ENCODE data around the gene MYO5A. TPM values are rescaled to one million over a fixed set of nuclear protein-coding genes. Genes with fewer than 3 reads are reported as not detected.
"Not testable (repeated sequence)": the region's sequence is repeated elsewhere in the genome, so short reads cannot be mapped to it uniquely, and the experiment has no call there.

The MYO5A gene
- total RNA-seq, 4 donors from 2014 or later = 10.3 to 26.0 (median 22.7) TPM

DNA sequence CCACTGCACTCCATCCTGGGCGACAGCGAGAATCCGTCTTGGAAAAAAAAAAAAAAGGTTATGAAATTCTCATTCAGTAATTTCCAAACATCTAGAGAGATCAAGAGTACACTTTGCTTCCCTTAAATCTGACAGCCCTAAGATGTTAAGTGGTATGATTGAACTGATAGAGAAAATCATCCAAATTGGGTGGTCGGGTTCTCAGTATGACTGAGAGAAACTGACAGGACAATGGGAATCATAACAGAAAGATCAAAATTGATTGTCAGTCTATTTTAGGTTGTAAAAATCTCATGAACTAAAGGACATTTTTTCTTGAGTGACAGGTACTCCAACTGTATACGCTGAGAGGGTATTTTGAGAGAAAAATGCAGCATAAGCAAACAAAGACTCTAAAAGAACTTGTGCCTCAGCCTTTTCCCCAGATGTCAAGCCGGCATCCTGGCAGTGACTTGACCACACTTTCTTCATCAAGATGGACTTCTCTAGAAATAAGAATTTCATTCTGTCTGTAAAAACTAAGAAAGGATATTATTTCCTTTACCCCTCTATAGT, 65.8 kb downstream of the MYO5A start:
- H3K27me3 ChIP-seq = no peaks in the 10 kb centered on the region
- no peak for DNase-seq
- H3K27ac ChIP-seq = no peak overlapping the region
- no peaks in the 10 kb centered on the region for H3K36me3 ChIP-seq
- H3K9me3 ChIP-seq = peaks cover 0 to 1% of the 10 kb centered on the region in 2 donors
- no peak overlapping the region for H3K4me3 ChIP-seq
- TF ChIP-seq, protein P1, sequence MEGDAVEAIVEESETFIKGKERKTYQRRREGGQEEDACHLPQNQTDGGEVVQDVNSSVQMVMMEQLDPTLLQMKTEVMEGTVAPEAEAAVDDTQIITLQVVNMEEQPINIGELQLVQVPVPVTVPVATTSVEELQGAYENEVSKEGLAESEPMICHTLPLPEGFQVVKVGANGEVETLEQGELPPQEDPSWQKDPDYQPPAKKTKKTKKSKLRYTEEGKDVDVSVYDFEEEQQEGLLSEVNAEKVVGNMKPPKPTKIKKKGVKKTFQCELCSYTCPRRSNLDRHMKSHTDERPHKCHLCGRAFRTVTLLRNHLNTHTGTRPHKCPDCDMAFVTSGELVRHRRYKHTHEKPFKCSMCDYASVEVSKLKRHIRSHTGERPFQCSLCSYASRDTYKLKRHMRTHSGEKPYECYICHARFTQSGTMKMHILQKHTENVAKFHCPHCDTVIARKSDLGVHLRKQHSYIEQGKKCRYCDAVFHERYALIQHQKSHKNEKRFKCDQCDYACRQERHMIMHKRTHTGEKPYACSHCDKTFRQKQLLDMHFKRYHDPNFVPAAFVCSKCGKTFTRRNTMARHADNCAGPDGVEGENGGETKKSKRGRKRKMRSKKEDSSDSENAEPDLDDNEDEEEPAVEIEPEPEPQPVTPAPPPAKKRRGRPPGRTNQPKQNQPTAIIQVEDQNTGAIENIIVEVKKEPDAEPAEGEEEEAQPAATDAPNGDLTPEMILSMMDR (IDR thresholded peaks at IDR 0.05) = no peak
- TF ChIP-seq POLR2A (IDR thresholded peaks at IDR 0.05) = no peak
- intact Hi-C loops (cut with DNase I; ENCODE audit: low total_unique reads) = no loop called here
- no peaks in the 10 kb centered on the region for H3K4me1 ChIP-seq

DNA sequence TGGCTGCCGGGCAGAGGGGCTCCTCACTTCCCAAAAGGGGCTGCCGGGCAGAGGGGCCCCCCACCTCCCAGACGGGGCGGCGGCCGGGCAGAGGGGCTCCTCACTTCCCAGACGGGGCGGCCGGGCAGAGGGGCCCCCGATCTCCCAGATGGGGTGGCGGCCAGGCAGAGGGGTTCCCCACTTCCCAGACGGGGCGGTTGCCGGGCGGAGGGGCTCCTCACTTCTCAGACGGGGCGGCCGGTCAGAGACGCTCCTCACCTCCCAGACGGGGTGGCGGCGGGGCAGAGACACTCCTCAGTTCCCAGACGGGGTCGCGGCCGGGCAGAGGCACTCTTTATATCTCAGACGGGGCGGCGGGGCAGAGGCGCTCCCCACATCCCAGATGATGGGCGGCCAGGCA, 69.0 kb downstream of the MYO5A start:
- DNase-seq; H3K4me3 ChIP-seq; H3K4me1 ChIP-seq; intact Hi-C loops (cut with DNase I; ENCODE audit: low total_unique reads); H3K9me3 ChIP-seq; H3K36me3 ChIP-seq; H3K27me3 ChIP-seq; H3K27ac ChIP-seq: not testable (repeated sequence)

DNA sequence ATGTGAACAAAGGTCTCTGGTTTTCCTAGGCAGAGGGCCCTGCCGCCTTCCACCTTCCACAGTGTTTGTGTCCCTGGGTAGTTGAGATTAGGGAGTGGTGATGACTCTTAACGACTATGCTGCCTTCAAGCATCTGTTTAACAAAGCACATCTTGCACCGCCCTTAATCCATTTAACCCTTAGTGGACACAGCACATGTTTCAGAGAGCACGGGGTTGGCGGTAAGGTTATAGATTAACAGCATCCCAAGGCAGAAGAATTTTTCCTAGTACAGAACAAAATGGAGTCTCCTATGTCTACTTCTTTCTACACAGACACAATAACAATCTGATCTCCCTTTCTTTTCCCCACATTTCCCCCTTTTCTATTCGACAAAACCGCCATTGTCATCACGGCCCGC, 69.4 kb downstream of the MYO5A start:
- H3K9me3 ChIP-seq; DNase-seq; H3K27me3 ChIP-seq; H3K36me3 ChIP-seq; H3K27ac ChIP-seq; H3K4me3 ChIP-seq; intact Hi-C loops (cut with DNase I; ENCODE audit: low total_unique reads); H3K4me1 ChIP-seq: not testable (repeated sequence)

DNA sequence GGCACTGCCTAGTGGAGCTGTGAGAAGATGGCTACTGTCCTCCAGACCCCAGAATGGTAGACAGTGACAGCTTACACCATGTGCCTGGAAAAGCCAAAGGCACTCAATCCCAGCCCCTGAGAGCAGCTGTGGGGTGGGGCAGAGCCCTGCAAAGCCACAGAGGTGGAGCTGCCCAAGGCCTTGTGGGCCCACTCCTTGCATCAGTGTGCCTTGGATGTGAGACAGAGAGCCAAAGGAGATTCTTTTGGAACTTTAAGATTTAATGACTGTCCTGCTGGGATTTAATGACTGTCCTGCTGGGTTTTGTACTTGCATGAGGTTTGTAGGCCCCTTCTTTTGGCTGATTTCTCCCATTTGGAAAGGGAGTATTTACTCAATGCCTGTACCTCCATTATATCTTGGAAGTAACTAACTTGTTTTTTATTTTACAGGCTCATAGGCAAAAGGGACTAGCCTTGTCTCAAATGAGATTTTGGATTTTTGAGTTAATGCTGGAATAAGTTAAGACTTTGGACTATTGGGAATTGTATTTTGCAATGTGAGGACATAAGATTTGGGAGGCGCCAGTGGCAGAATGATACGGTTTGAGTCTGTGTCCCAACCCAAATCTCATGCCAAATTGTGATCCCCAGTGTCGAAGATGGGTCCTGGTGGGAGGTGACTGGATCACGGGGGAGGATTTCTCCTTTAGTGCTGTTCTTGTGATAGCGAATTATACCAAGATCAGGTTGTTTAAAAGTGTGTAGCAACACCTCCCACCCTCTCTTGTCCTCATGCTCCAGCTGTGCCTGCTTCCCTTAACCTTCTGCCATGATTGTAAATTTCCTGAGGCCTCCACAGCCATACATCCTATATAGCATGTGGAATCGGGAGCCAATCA, 80.4 kb downstream of the MYO5A start:
- no peak for TF ChIP-seq POLR2A (IDR thresholded peaks at IDR 0.05)
- TF ChIP-seq, protein P1 (IDR thresholded peaks at IDR 0.05) = no peak
- H3K27ac ChIP-seq = no peak overlapping the region

DNA sequence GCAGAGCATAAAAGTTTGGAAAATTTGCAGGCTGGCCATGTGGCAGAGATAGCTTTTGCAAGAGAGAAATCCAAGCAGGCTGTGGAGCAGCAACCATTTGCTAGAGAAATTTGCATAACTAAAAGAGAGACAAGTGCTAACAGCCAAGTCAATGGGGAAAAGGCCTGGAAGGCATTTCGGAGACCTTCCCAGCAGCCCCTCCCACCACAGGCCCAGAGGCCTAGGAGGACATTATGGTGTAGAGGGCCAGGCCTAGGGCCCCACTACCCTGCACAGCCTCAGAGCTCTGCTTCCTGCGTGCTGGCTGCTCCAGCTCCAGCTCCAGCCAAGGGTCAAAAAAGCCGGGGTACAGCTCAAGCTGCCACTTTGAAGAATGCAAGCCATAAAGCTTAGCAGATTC, 82.7 kb downstream of the MYO5A start:
- Histone ChIP-seq H3K4me3 (no peak overlapping the region), H3K27ac (no peak overlapping the region), H3K4me1 (no peaks in the 10 kb centered on the region), H3K36me3 (no peaks in the 10 kb centered on the region), H3K9me3 (no peaks in the 10 kb centered on the region), H3K27me3 (no peaks in the 10 kb centered on the region)
- intact Hi-C loops (cut with DNase I; ENCODE audit: low total_unique reads) = no loop called here
- no peak for DNase-seq
- TF ChIP-seq, protein P1 (IDR thresholded peaks at IDR 0.05) = no peak
- TF ChIP-seq POLR2A (IDR thresholded peaks at IDR 0.05) = no peak

More for the DNA sequence above, 80.4 kb downstream of the MYO5A start:
- Histone ChIP-seq H3K4me1 (no peaks in the 10 kb centered on the region), H3K36me3 (no peaks in the 10 kb centered on the region), H3K27me3 (no peaks in the 10 kb centered on the region), H3K4me3 (no peak overlapping the region), H3K9me3 (no peaks in the 10 kb centered on the region)
- intact Hi-C loops (cut with DNase I; ENCODE audit: low total_unique reads) = no loop called here
- DNase-seq = no peak

DNA sequence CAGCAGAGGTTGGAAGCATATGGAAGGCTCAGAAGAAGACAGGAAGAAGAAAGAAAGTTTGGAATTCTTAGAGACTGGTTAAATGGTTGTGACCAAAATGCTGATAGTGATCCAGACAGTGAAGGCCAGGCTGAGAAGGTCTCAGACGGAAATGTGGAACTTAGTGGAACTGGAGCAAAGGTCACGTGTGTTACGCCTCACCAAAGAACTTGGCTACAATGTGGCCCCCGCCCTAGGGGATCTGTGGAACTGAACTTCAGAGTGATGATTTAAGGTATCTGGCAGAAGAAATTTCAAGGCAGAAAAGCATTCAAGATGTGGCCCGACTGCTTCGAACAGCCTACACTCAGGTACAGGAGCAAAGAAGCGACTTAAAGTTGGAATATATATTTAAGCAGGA, 83.1 kb downstream of the MYO5A start:
- no peaks in the 10 kb centered on the region for H3K4me1 ChIP-seq
- intact Hi-C loops (cut with DNase I; ENCODE audit: low total_unique reads) = no loop called here
- no peaks in the 10 kb centered on the region for H3K9me3 ChIP-seq
- DNase-seq = no peak
- TF ChIP-seq, protein P1 (IDR thresholded peaks at IDR 0.05) = no peak
- no peak for TF ChIP-seq POLR2A (IDR thresholded peaks at IDR 0.05)
- no peak overlapping the region for H3K4me3 ChIP-seq
- no peak overlapping the region for H3K27ac ChIP-seq
- H3K36me3 ChIP-seq = no peaks in the 10 kb centered on the region
- no peaks in the 10 kb centered on the region for H3K27me3 ChIP-seq

DNA sequence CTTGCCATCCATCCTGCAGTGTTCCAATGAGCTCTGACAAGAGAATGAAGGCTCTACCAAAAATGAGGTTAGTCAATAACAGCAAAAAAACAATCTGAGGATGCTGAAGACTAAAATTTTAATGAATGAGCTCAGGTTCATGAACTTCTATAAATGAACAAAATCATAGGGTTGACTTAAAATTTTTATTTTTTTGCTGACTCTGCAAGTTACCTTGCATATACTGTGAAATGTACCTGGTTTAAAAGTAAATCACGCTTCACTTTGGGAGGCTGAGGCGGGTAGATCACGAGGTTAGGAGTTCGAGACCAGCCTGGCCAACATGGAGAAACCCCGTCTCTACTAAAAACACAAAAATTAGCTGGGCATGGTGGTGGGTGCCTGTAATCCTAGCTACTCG, 85.5 kb downstream of the MYO5A start:
- DNase-seq; H3K36me3 ChIP-seq; intact Hi-C loops (cut with DNase I; ENCODE audit: low total_unique reads); H3K27ac ChIP-seq; H3K9me3 ChIP-seq; H3K27me3 ChIP-seq; H3K4me1 ChIP-seq; H3K4me3 ChIP-seq: not testable (repeated sequence)
